HG03520 (cell line): ENCODE data around the gene SPTSSB.

ENCODE experiments used
- ATAC-seq: cut with Tn5 transposase; IDR thresholded peaks from one replicate; pipeline ENCODE4 v1.9.1; 2021; ENCODE audit warnings: mild to moderate bottlenecking, moderate library complexity; ENCODE audit not compliant: unreplicated experiment

The SPTSSB gene

GRCh38 chr3:161371441-161372320 lies at the start of gene SPTSSB:
Gene SPTSSB (minus strand): TSS chr3:161371517. CDS start chr3:161346323, 25,194 bp downstream.
- peak; percentile 50 for ATAC-seq

- no peak for ATAC-seq
Measured at GRCh38 chr3:161420746-161421145, 49.4 kb upstream of the SPTSSB start.

- no peak for ATAC-seq
Measured at GRCh38 chr3:161419555-161420333, 48.4 kb upstream of the SPTSSB start.

GRCh38 chr3:161415506-161416231 lies 44.4 kb upstream of the SPTSSB start:
- no peak for ATAC-seq

GRCh38 chr3:161414907-161415306 lies 43.6 kb upstream of the SPTSSB start:
- no peak for ATAC-seq

- ATAC-seq: no peak
Measured at GRCh38 chr3:161413855-161414210, 42.5 kb upstream of the SPTSSB start.

GRCh38 chr3:161413127-161413854 lies 42.0 kb upstream of the SPTSSB start:
- ATAC-seq: no peak

GRCh38 chr3:161412123-161412522 lies 40.8 kb upstream of the SPTSSB start:
- ATAC-seq: no peak

GRCh38 chr3:161409858-161410257 lies 38.5 kb upstream of the SPTSSB start:
- ATAC-seq: no peak

GRCh38 chr3:161409069-161409468 lies 37.8 kb upstream of the SPTSSB start:
- ATAC-seq: no peak

GRCh38 chr3:161406594-161407555 lies 35.6 kb upstream of the SPTSSB start:
- ATAC-seq: no peak

- ATAC-seq: no peak
Measured at GRCh38 chr3:161405836-161406235, 34.5 kb upstream of the SPTSSB start.

GRCh38 chr3:161405087-161405486 lies 33.8 kb upstream of the SPTSSB start:
- no peak for ATAC-seq

- ATAC-seq: no peak
Measured at GRCh38 chr3:161403251-161403650, 31.9 kb upstream of the SPTSSB start.

- ATAC-seq: no peak
Measured at GRCh38 chr3:161401389-161401788, 30.1 kb upstream of the SPTSSB start.

- ATAC-seq: no peak
Measured at GRCh38 chr3:161400650-161401049, 29.3 kb upstream of the SPTSSB start.

GRCh38 chr3:161395115-161396012 lies 24.0 kb upstream of the SPTSSB start:
- no peak for ATAC-seq

GRCh38 chr3:161393803-161394202 lies 22.5 kb upstream of the SPTSSB start:
- no peak for ATAC-seq

GRCh38 chr3:161393310-161393709 lies 22.0 kb upstream of the SPTSSB start:
- no peak for ATAC-seq
